ENCODE measurements around the gene TLX3.
"Not testable (repeated sequence)": the region's sequence is repeated elsewhere in the genome, so short reads cannot be mapped to it uniquely, and the experiment has no call there.

The TLX3 gene

GRCh38 chr5:171308453-171309275 is at the start of gene TLX3:
TSS of gene TLX3 (plus strand) at chr5:171309248. CDS start at chr5:171309366, 118 bp downstream.
- no peak for DNase-seq

- no peak for DNase-seq
Measured at GRCh38 chr5:171261361-171261760, 47.7 kb upstream of the TLX3 start.

GRCh38 chr5:171261904-171262303 is 47.1 kb upstream of the TLX3 start:
- no peak for DNase-seq

GRCh38 chr5:171263181-171263580 is 45.9 kb upstream of the TLX3 start:
- DNase-seq, result no peak

GRCh38 chr5:171264843-171265242 is 44.2 kb upstream of the TLX3 start:
- no peak for DNase-seq

GRCh38 chr5:171268700-171269620 is 40.1 kb upstream of the TLX3 start:
- DNase-seq, result no peak

- DNase-seq, result no peak
Measured at GRCh38 chr5:171269717-171270116, 39.3 kb upstream of the TLX3 start.

GRCh38 chr5:171270136-171270535 is 38.9 kb upstream of the TLX3 start:
- DNase-seq, result no peak

GRCh38 chr5:171271798-171272197 is 37.2 kb upstream of the TLX3 start:
- no peak for DNase-seq

- no peak for DNase-seq
Measured at GRCh38 chr5:171272996-171273970, 35.8 kb upstream of the TLX3 start.

GRCh38 chr5:171275841-171276544 is 33.1 kb upstream of the TLX3 start:
- DNase-seq, result no peak

- DNase-seq, result no peak
Measured at GRCh38 chr5:171283753-171284152, 25.3 kb upstream of the TLX3 start.

GRCh38 chr5:171285465-171285864 is 23.6 kb upstream of the TLX3 start:
- DNase-seq, result no peak

- DNase-seq, result no peak
Measured at GRCh38 chr5:171288066-171288465, 21.0 kb upstream of the TLX3 start.

- DNase-seq, result no peak
Measured at GRCh38 chr5:171291371-171291770, 17.7 kb upstream of the TLX3 start.

- DNase-seq, result no peak
Measured at GRCh38 chr5:171295299-171295698, 13.7 kb upstream of the TLX3 start.

GRCh38 chr5:171295801-171296200 is 13.2 kb upstream of the TLX3 start:
- no peak for DNase-seq

GRCh38 chr5:171297941-171298340 is 11.1 kb upstream of the TLX3 start:
- DNase-seq, result not testable (repeated sequence)

GRCh38 chr5:171299228-171299627 is 9.8 kb upstream of the TLX3 start:
- no peak for DNase-seq

- DNase-seq, result no peak
Measured at GRCh38 chr5:171299851-171300250, 9.2 kb upstream of the TLX3 start.

GRCh38 chr5:171300358-171300757 is 8.7 kb upstream of the TLX3 start:
- DNase-seq, result no peak

- DNase-seq, result no peak
Measured at GRCh38 chr5:171306166-171306565, 2.9 kb upstream of the TLX3 start.

Measured in activated T-cell treated with anti-CD3 and anti-CD28 coated beads, Interleukin-2, amount 50 U/mL, for 48 hours (primary cell).